ENCODE data around the gene PIP5K1B. TPM values are rescaled to one million over a fixed set of nuclear protein-coding genes. Genes with fewer than 3 reads are reported as not detected.

PIP5K1B gene
- total RNA-seq, 4 donors from 2014 or later: 0.29 to 8.2 (median 4.1) TPM

DNA sequence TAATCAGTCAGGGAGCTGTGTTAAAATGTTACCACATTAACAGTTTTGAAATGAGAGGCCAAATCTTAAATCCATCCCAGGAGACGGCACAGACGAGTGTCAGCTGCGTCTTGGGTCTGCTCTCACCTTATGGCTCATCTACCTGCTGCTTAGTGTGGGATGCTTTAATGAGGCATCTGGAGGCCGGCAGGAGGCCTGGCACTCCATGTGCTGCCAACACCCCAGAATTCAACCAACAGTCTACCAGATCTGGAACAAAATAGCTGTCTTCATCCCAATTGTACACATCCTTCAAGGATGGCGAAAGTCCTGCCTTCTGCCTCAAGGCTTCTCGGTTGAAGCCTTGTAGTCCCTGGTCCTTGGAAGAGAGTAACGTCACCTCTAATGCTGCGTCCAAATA lies 296.9 kb downstream of the PIP5K1B start:
- H3K27ac ChIP-seq: no peak overlapping the region
- intact Hi-C loops (cut with DNase I; ENCODE audit: low total_unique reads): no loop called here

DNA sequence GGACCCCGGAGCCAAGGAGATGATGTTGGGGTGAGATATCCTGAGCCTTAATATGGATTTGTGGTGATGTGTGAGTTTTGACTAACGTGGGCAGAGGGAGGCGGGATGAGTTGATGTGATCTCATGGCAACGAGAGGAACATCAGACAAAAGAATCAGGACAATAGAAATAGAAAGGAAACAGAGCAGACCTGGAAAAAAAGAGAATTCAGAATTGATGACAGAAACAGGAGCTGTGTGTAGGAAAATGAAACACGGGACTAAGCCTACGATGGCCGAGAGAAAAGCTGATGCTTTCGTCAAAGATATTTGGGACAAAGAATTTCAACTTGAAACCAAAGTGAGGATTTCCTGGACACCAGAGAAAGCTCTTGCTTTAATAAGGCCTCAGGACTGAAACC lies 298.0 kb downstream of the PIP5K1B start:
- no peak overlapping the region for H3K27ac ChIP-seq
- no peaks in the 10 kb centered on the region for H3K36me3 ChIP-seq
- H3K27me3 ChIP-seq: no peaks in the 10 kb centered on the region
- no peak overlapping the region for H3K4me3 ChIP-seq
- intact Hi-C loops (cut with DNase I; ENCODE audit: low total_unique reads): no loop called here
- TF ChIP-seq, protein P1, sequence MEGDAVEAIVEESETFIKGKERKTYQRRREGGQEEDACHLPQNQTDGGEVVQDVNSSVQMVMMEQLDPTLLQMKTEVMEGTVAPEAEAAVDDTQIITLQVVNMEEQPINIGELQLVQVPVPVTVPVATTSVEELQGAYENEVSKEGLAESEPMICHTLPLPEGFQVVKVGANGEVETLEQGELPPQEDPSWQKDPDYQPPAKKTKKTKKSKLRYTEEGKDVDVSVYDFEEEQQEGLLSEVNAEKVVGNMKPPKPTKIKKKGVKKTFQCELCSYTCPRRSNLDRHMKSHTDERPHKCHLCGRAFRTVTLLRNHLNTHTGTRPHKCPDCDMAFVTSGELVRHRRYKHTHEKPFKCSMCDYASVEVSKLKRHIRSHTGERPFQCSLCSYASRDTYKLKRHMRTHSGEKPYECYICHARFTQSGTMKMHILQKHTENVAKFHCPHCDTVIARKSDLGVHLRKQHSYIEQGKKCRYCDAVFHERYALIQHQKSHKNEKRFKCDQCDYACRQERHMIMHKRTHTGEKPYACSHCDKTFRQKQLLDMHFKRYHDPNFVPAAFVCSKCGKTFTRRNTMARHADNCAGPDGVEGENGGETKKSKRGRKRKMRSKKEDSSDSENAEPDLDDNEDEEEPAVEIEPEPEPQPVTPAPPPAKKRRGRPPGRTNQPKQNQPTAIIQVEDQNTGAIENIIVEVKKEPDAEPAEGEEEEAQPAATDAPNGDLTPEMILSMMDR (IDR thresholded peaks at IDR 0.05): no peak
- no peak for TF ChIP-seq POLR2A (IDR thresholded peaks at IDR 0.05)
- no peaks in the 10 kb centered on the region for H3K9me3 ChIP-seq
- DNase-seq: no peak
- no peaks in the 10 kb centered on the region for H3K4me1 ChIP-seq

More for the DNA sequence above, 296.9 kb downstream of the PIP5K1B start:
- Histone ChIP-seq H3K4me1 (no peaks in the 10 kb centered on the region), H3K4me3 (no peak overlapping the region), H3K9me3 (no peaks in the 10 kb centered on the region), H3K36me3 (no peaks in the 10 kb centered on the region), H3K27me3 (no peaks in the 10 kb centered on the region)
- no peak for DNase-seq
- no peak for TF ChIP-seq POLR2A (IDR thresholded peaks at IDR 0.05)
- TF ChIP-seq, protein P1 (IDR thresholded peaks at IDR 0.05): no peak

DNA sequence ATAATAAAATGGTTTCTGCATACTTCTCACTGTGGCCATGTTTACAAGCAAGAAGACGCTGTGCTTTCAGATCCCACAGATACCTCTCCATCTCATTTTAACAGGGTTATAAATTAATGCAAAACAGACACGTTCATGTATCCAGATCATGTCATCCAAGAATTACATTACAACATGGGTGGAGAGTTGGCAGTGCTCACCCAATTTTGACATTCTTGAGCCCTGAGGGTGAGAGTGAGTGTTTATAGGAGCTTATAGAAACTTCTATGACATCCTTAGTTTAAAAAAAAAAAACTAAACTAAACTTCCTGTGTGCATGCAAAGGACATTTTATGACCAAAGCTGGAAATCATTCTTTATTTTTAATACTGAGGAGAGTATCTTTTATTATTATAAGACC lies 299.8 kb downstream of the PIP5K1B start:
- no peaks in the 10 kb centered on the region for H3K4me1 ChIP-seq
- no peak overlapping the region for H3K4me3 ChIP-seq
- TF ChIP-seq POLR2A (IDR thresholded peaks at IDR 0.05): no peak
- TF ChIP-seq, protein P1 (IDR thresholded peaks at IDR 0.05): no peak
- no peaks in the 10 kb centered on the region for H3K9me3 ChIP-seq
- no peak overlapping the region for H3K27ac ChIP-seq
- H3K27me3 ChIP-seq: no peaks in the 10 kb centered on the region
- no peak for DNase-seq
- intact Hi-C loops (cut with DNase I; ENCODE audit: low total_unique reads): no loop called here
- H3K36me3 ChIP-seq: no peaks in the 10 kb centered on the region

DNA sequence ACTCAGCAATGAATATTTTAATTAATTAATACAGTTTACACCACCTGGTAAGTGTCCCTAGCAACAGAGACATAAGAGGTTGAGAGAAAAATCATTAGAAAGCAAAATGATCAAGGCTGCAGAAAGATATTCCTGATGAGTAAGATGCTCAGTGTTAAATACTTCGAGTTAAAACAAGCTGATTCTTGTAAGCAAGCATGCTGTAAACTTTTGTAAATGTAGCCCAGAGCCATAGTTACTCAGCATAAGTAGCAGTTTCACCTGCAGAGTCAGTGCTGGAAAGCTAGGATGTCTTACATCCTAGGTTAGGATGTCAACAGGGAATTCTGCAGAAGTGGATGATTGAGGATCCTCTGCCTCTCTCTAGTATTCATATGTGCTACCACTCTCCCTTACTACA lies 304.7 kb downstream of the PIP5K1B start:
- Histone ChIP-seq H3K4me1 (no peaks in the 10 kb centered on the region), H3K9me3 (no peaks in the 10 kb centered on the region), H3K27ac (no peak overlapping the region), H3K36me3 (no peaks in the 10 kb centered on the region), H3K27me3 (no peaks in the 10 kb centered on the region), H3K4me3 (no peak overlapping the region)
- no peak for TF ChIP-seq POLR2A (IDR thresholded peaks at IDR 0.05)
- TF ChIP-seq, protein P1 (IDR thresholded peaks at IDR 0.05): no peak
- intact Hi-C loops (cut with DNase I; ENCODE audit: low total_unique reads): no loop called here
- DNase-seq: no peak

DNA sequence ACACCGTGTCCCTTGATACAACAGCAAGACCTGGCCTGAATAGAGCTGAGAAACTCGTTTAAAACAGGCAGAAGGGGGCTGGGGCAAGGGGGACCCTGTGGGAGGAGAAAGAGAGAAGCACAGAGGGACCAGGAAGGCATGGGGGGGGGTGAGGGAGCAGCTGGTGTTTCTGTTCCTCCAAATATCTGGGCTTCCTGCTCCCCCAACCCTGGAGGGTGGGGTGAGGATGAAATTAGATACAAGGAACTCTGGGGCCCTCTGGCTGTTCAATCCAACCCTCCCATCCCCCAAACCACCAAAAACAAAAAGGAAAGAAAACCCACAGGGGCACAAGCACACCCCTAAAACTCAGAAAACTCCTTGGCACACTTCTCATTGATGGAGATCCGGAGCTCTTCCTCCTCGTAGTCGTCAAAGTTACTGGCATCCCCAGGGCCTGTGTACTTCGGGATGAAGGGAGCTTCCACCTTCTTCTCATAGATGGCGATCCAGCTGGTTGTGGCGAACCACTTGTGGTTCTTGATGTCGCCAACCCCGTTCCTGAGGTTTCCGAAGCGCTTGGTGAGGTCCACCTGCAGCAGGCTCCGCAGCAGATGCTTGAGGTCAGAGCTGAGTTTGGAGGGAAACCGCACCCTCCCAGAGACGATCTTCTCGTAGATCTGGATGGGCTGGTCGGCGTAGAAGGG lies 307.8 kb downstream of the PIP5K1B start:
- H3K36me3 ChIP-seq: no peaks in the 10 kb centered on the region
- DNase-seq: no peak
- TF ChIP-seq POLR2A (IDR thresholded peaks at IDR 0.05): no peak
- TF ChIP-seq, protein P1 (IDR thresholded peaks at IDR 0.05): no peak
- intact Hi-C loops (cut with DNase I; ENCODE audit: low total_unique reads): no loop called here
- H3K9me3 ChIP-seq: no peaks in the 10 kb centered on the region
- no peaks in the 10 kb centered on the region for H3K27me3 ChIP-seq
- no peak overlapping the region for H3K4me3 ChIP-seq
- no peak overlapping the region for H3K27ac ChIP-seq
- no peaks in the 10 kb centered on the region for H3K4me1 ChIP-seq

All from uterus (tissue), 4 donors.